Smooth muscle cell (in vitro differentiated cells): ENCODE results near the gene CDA. TPM values are rescaled to one million over a fixed set of nuclear protein-coding genes. Genes with fewer than 3 reads are reported as not detected.

Experiments used
- DNase-seq: peaks from one replicate; lab custom pipeline; 2025; ENCODE audit not compliant: unreplicated experiment; lab: John Stamatoyannopoulos, UW
- H2AFZ ChIP-seq: fragments of 200-600 bp; sonication (generic); 2 replicates; pipeline ENCODE4 v1.6.0; 2016; ENCODE audit warnings: antibody characterized with exemption, low read depth, mild to moderate bottlenecking
- H3F3A ChIP-seq: fragments of 200-600 bp; sonication (generic); 2 replicates; pipeline ENCODE4 v1.6.0; 2017; ENCODE audit warnings: antibody characterized with exemption, low read depth
- H3K27ac ChIP-seq: fragments of 200-600 bp; sonication (generic); 2 replicates; pipeline ENCODE4 v1.5.1; 2016; ENCODE audit warnings: low read depth, mild to moderate bottlenecking
- H3K27me3 ChIP-seq: fragments of 200-600 bp; sonication (generic); 2 replicates; pipeline ENCODE4 v1.6.1; 2016; ENCODE audit warnings: low read depth, mild to moderate bottlenecking
- H3K36me3 ChIP-seq: fragments of 200-600 bp; sonication (generic); 2 replicates; pipeline ENCODE4 v1.5.1; 2016; ENCODE audit warnings: low read depth
- H3K4me1 ChIP-seq: fragments of 200-600 bp; sonication (generic); 2 replicates; pipeline ENCODE4 v1.5.1; 2016; ENCODE audit warnings: low read depth
- H3K4me2 ChIP-seq: fragments of 200-600 bp; sonication (generic); 2 replicates; pipeline ENCODE4 v1.6.0; 2016; ENCODE audit warnings: mild to moderate bottlenecking
- H3K4me3 ChIP-seq: fragments of 200-600 bp; sonication (generic); 2 replicates; pipeline ENCODE4 v1.5.1; 2016; ENCODE audit warnings: mild to moderate bottlenecking
- H3K79me2 ChIP-seq: fragments of 200-600 bp; sonication (generic); 2 replicates; pipeline ENCODE4 v1.6.0; 2016; ENCODE audit warnings: low read depth, mild to moderate bottlenecking
- H3K9ac ChIP-seq: fragments of 200-600 bp; sonication (generic); 2 replicates; pipeline ENCODE4 v1.6.0; 2016; ENCODE audit warnings: low read depth
- H3K9me3 ChIP-seq: fragments of 200-600 bp; sonication (generic); replicated peaks from 2 replicates; pipeline ENCODE4 v1.5.1; 2016; ENCODE audit warnings: low read depth
- H4K20me1 ChIP-seq: fragments of 200-600 bp; sonication (generic); 2 replicates; pipeline ENCODE4 v1.6.0; 2016; ENCODE audit warnings: low read depth
- CTCF ChIP-seq: fragments of 200-600 bp; sonication (generic); IDR thresholded peaks from 2 replicates; pipeline ENCODE4 v1.5.1; 2017; ENCODE audit warnings: borderline replicate concordance, mild to moderate bottlenecking, antibody characterized with exemption; ENCODE audit not compliant: insufficient read depth, poor library complexity, severe bottlenecking
- WGBS: methylation state at CpG from one replicate; pipeline ENCODE4 v1.1.7; 2016; ENCODE audit warnings: low lambda C conversion rate; 5-methylcytosine and 5-hydroxymethylcytosine counted together
- polyA plus RNA-seq: library from polyadenylated mRNA; unstranded; fragments of >200 nt; fragmentation: Nextera tagmentation; extraction: Ambion mirVana; gene quantifications from 2 replicates; pipeline ENCODE4 v1.2.1, GENCODE V29; 2016
- total RNA-seq: library from RNA; depleted of rRNA; stranded (reverse); fragments of >200 nt; gene quantifications from 2 replicates; pipeline ENCODE4 v1.2.3, GENCODE V29; 2014

CDA gene
- total and polyA plus RNA-seq, 2 experiments from 2014 or later = 0.58 to 0.78 TPM

DNA sequence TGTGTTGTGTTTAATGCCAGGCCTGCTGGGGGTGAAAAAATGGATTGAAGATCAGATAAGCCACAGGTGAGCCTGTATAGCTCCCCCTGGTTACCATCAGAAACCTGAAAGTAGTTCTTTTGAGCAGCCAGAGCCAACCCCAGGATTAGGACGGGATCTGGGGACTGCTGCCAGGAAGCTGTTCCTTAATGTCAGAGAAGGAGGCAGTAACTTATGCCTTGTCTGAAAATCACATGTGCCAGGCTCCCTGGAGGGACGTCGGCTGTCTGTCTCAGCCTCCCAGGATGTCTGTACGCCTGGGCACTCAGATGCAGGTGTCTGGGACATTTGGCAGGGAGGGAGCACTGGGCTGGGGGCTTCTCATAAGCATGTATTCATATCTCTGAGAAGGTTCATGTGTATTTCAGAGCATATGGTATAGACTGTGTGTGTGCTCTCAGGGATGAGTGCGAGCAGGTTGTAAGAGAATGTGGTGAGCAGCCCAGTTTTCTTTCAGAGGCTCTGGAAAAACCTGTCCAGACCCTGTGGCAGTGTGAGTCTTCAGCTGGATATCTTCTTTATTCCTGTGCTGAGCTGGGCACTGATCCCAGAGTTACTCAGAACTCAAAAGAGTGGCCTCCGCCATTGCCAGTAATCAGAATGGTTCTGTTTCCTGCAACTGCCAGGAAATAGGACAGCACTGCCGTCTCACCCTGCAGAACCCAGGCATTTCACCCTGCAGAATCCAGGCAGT lies 33.7 kb upstream of the CDA start:
- TF ChIP-seq CTCF = no peak
- H3K4me3 ChIP-seq = no peak overlapping the region
- H4K20me1 ChIP-seq = no peaks in the 10 kb centered on the region
- H2AFZ ChIP-seq = no peak overlapping the region
- no peaks in the 10 kb centered on the region for H3K36me3 ChIP-seq
- no peaks in the 10 kb centered on the region for H3F3A ChIP-seq
- peaks cover 15% of the 10 kb centered on the region for H3K4me1 ChIP-seq
- DNase-seq = no peak
- H3K27ac ChIP-seq = no peak overlapping the region
- H3K27me3 ChIP-seq = peaks cover 63% of the 10 kb centered on the region
- H3K9me3 ChIP-seq = no peaks in the 10 kb centered on the region
- 81% methylated on average over 7 of the region's 7 CpGs for WGBS
- no peaks in the 10 kb centered on the region for H3K79me2 ChIP-seq
- no peak overlapping the region for H3K4me2 ChIP-seq
- H3K9ac ChIP-seq = no peak overlapping the region

- Histone ChIP-seq H3K27me3 (peaks cover 66% of the 10 kb centered on the region), H3F3A (no peaks in the 10 kb centered on the region), H3K9me3 (no peaks in the 10 kb centered on the region), H3K4me1 (peaks cover 15% of the 10 kb centered on the region), H3K4me3 (no peak overlapping the region), H3K4me2 (no peak overlapping the region), H4K20me1 (no peaks in the 10 kb centered on the region), H3K79me2 (no peaks in the 10 kb centered on the region), H3K9ac (no peak overlapping the region), H3K27ac (no peak overlapping the region), H2AFZ (no peak overlapping the region), H3K36me3 (no peaks in the 10 kb centered on the region)
- WGBS = 77% methylated on average over 4 of the region's 4 CpGs
- no peak for DNase-seq
- TF ChIP-seq CTCF = no peak
These were observed 33.2 kb upstream of the CDA start for GRCh38 chr1:20555758-20556120.

DNA sequence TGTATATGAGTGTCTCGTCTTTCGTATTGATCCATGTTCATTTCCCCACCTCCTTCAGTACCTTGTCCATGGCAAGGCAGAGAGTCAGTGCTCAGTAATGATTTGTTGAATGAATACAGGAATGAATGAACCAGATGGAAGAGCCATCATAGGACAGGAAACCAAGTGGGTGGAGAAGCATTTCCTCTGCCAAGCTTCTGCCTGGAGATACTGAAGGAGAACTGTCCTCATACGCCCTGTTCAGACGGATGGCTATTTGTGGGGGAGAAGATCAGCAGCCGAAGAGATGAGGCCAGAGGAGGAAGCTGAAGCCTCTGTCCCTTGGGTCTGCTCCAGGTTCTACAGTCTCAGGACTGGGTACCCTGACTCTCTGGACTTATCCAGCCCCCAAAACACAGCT lies 30.7 kb upstream of the CDA start:
- peaks cover under 1% of the 10 kb centered on the region for H3K4me1 ChIP-seq
- TF ChIP-seq CTCF = no peak
- H4K20me1 ChIP-seq = no peaks in the 10 kb centered on the region
- no peak overlapping the region for H3K4me2 ChIP-seq
- no peak overlapping the region for H3K9ac ChIP-seq
- 65% methylated on average over 5 of the region's 5 CpGs for WGBS
- H3K79me2 ChIP-seq = no peaks in the 10 kb centered on the region
- DNase-seq = no peak
- H3K27ac ChIP-seq = no peak overlapping the region
- H3K9me3 ChIP-seq = no peaks in the 10 kb centered on the region
- no peaks in the 10 kb centered on the region for H3F3A ChIP-seq
- no peak overlapping the region for H2AFZ ChIP-seq
- H3K27me3 ChIP-seq = peaks cover 49% of the 10 kb centered on the region
- H3K36me3 ChIP-seq = no peaks in the 10 kb centered on the region
- no peak overlapping the region for H3K4me3 ChIP-seq

DNA sequence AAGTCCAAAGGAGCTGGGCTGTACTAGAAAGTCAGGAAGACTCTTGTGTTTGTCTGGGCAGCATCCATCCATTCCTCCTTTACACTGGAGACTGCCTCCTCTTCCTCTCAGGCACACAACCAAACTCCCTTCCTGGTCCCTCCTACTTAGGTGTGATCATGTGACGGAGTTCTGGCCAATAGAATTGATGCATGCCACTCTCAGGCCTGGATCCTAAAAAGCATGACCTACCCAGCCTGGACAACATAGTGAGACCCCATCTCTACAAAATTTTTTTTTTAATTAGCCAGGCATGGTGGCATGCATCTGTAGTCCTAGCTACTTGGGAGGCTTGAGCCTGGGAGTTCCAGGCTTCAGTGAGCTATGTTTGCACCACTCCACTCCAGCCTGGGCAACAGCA lies 27.9 kb upstream of the CDA start:
- Histone ChIP-seq H3K9ac (no peak overlapping the region), H3K27me3 (peaks cover 25% of the 10 kb centered on the region), H2AFZ (no peak overlapping the region), H3K4me1 (no peaks in the 10 kb centered on the region), H3K27ac (no peak overlapping the region), H4K20me1 (no peaks in the 10 kb centered on the region), H3K4me2 (no peak overlapping the region), H3K79me2 (no peaks in the 10 kb centered on the region), H3F3A (no peaks in the 10 kb centered on the region), H3K36me3 (no peaks in the 10 kb centered on the region), H3K4me3 (no peak overlapping the region), H3K9me3 (no peaks in the 10 kb centered on the region)
- 79% methylated on average over 1 of the region's 1 CpG for WGBS
- TF ChIP-seq CTCF = no peak
- DNase-seq = no peak
